NCI-H69 (cell line): Measurements from ENCODE around the gene NFAT5.
A peak's percentile ranks its signal among the peaks of the same experiment; 100 is the strongest.
"Not testable (repeated sequence)": the region's sequence is repeated elsewhere in the genome, so short reads cannot be mapped to it uniquely, and the experiment has no call there.

Experiments
- DNase-seq: peaks from one replicate; lab custom pipeline; 2025; lab: John Stamatoyannopoulos, UW

The NFAT5 gene

GRCh38 chr16:69553332-69553731 lies 12.4 kb upstream of the NFAT5 start:
- peak; percentile 39 for DNase-seq

GRCh38 chr16:69554495-69554894 lies 11.3 kb upstream of the NFAT5 start:
- no peak for DNase-seq

- no peak for DNase-seq
These were observed 10.3 kb upstream of the NFAT5 start for GRCh38 chr16:69555437-69555836.

- no peak for DNase-seq
These were observed 9.9 kb upstream of the NFAT5 start for GRCh38 chr16:69555867-69556266.

GRCh38 chr16:69559164-69559563 lies 6.6 kb upstream of the NFAT5 start:
- DNase-seq, result no peak

- not testable (repeated sequence) for DNase-seq
These were observed 4.4 kb upstream of the NFAT5 start for GRCh38 chr16:69561367-69561766.

GRCh38 chr16:69561901-69562300 lies 3.9 kb upstream of the NFAT5 start:
- no peak for DNase-seq

- DNase-seq, result no peak
These were observed 3.0 kb upstream of the NFAT5 start for GRCh38 chr16:69562813-69563212.

GRCh38 chr16:69563605-69564580 lies 1.9 kb upstream of the NFAT5 start:
- DNase-seq, result no peak

- peak; percentile 49 for DNase-seq
These were observed 708 bp upstream of the NFAT5 start for GRCh38 chr16:69564845-69565670.

- peak; percentile 60 for DNase-seq
These were observed 644 bp downstream of the NFAT5 start for GRCh38 chr16:69566240-69566980.

- peak; percentile 23 for DNase-seq
These were observed 1.4 kb downstream of the NFAT5 start for GRCh38 chr16:69566981-69567680.

GRCh38 chr16:69568676-69569075 lies 2.9 kb downstream of the NFAT5 start:
- DNase-seq, result no peak

GRCh38 chr16:69578771-69579170 lies 13.0 kb downstream of the NFAT5 start:
- DNase-seq, result not testable (repeated sequence)

GRCh38 chr16:69579783-69580481 lies 14.2 kb downstream of the NFAT5 start:
- no peak for DNase-seq

- DNase-seq, result no peak
These were observed 15.5 kb downstream of the NFAT5 start for GRCh38 chr16:69581297-69581696.

- DNase-seq, result not testable (repeated sequence)
These were observed 18.7 kb downstream of the NFAT5 start for GRCh38 chr16:69584493-69584892.

- no peak for DNase-seq
These were observed 23.9 kb downstream of the NFAT5 start for GRCh38 chr16:69589434-69590269.

GRCh38 chr16:69590590-69590989 lies 24.8 kb downstream of the NFAT5 start:
- DNase-seq, result no peak

GRCh38 chr16:69593751-69594255 lies 28.0 kb downstream of the NFAT5 start:
- DNase-seq, result no peak
